ENCODE measurements around the gene SHROOM4. TPM values are rescaled to one million over a fixed set of nuclear protein-coding genes. Genes with fewer than 3 reads are reported as not detected.

SHROOM4 gene
- total RNA-seq, 1 donor from 2014 or later = 11.4 TPM

DNA sequence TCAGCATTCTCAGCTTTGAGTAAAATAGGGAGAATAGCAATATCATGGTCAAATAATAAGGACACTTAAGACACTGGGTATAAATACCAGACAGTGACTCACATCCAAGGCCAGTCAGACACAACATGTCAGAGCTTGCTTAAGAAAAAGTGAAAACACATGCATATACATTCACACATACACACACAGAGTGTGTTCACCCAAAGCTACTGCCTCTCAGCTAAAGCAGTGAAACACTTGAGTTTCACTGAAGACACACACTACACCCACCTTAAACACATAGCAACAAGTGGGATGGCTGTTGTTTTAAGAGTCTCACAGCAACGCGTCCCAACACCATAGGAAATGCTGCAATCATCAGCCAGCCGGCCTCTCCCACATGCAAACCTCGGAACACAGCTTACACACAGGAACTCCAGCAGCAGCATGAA lies 14.4 kb downstream of the SHROOM4 start:
- ATAC-seq (no peak), DNase-seq (ENCODE audit: low spot score) (no peak)

DNA sequence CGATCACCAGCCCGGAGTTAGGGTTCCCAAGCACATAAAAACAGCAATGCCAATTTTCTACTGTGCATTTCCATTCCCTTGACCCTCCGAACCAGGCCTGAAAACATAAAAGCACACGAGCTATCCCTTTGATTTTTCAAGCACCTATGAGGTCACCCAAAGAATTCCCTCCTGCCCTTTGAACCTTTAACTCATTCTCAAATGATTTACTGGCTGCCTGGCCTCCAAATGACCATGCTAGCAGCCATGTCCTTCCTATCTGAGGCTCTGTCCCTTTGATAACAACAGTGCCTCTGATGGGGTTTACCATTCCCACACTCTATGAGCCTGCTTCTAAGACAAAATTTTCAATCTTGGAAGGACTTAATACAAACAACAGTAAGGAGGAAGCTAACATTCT lies 15.2 kb downstream of the SHROOM4 start:
- no peak for DNase-seq (ENCODE audit: low spot score)
- intact Hi-C loops (cut with DNase I) = no loop called here
- ATAC-seq = no peak

More for the DNA sequence above, 14.4 kb downstream of the SHROOM4 start:
- intact Hi-C loops (cut with DNase I) = no loop called here

DNA sequence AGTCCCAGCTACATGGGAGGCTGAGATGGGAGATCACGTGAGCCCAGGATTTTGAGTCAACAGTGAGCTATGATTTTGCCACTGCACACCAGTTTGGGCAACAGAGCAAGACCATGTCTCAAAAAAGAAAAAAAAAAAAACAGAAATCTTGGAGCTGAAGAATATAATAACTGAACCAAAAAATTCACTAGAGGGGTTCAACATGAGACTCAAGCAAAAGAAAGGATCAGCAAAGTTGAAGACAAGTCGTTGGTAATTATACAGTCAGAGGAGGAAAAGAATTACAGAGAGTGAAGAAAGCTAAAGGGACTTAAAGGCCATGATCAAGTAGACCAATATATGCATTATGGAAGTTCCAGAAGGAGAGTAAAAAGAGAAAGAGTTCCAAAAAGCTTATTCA lies 26.9 kb downstream of the SHROOM4 start:
- intact Hi-C loops (cut with DNase I) = no loop called here
- DNase-seq (ENCODE audit: low spot score) = no peak
- no peak for ATAC-seq

DNA sequence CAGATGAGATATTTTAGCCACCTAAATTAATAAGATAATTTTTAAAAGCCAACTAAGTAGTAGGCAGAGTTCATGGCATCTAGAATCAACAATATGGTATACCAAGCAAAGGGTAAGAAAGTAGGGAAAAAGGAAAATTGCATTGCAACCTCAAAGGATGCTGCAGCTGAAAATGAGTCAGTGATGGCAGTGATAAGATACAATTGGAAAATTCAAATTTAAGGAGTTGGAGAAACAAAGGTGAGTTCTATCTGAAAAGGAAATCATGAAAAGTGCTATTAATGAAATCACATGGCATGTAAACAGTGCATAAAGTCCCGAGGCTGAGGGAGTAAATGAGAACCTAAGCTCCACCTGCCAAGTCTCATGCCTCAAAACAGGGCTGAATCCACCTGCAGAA lies 33.9 kb downstream of the SHROOM4 start:
- no peak for DNase-seq (ENCODE audit: low spot score)
- intact Hi-C loops (cut with DNase I) = no loop called here
- no peak for ATAC-seq

DNA sequence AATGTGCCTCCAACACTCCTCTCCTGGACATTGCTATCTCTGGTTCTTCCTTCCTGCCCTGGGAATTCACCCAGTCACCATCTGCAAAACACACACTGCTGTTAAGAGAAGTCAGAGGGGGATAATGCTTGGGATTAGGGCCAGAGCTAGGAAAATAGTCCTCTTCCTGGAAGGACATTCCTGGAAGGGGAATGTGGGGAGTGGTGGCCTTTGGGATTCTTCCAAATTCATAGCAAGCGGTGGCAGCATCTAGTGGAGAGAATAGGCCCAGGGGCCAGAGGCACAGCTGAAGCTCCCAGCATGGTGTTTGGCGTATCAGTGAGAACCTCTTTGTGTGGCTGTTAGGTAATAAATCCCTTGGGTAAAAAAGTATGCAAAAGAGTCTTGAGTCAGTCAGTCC lies 34.3 kb downstream of the SHROOM4 start:
- no peak for DNase-seq (ENCODE audit: low spot score)
- intact Hi-C loops (cut with DNase I) = no loop called here
- peak; percentile 38 for ATAC-seq

DNA sequence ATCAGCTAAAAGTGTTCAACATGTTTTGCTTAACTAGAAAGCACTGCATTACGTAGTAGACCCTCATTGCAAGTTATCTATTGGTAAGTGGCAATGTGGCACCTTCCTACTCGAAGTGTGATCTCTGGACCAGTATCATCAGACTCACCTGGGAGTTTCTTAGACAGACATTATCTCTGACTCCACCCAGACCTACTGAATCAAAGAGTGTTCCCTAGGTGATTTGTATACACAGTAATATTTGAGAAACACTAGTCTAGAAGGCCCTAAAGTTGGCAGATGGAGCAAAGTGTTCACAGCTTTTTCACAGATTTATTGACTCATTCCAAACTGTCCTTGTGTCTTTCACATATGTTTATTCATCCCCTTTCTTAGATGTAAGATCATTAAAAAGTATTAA lies 35.7 kb downstream of the SHROOM4 start:
- ATAC-seq = no peak
- intact Hi-C loops (cut with DNase I) = no loop called here
- DNase-seq (ENCODE audit: low spot score) = no peak

DNA sequence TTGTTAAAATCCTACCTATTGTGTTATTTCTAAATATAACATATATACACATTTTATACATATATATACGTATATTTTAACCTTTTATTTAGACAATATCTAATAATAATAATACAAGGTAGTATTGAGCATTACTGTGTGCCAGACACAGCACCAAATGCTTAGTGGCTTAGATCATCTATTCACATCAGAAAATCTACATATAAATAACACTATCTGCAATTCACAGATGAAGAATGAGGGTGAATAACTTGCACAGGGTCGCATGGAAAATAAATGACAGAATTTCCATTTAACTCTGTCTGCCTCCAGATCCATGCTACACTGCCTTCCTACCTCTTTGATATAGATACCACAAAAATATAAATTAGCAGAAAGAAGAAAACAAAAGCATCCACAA lies 37.7 kb downstream of the SHROOM4 start:
- DNase-seq (ENCODE audit: low spot score) (no peak), ATAC-seq (no peak)
- intact Hi-C loops (cut with DNase I) = no loop called here

DNA sequence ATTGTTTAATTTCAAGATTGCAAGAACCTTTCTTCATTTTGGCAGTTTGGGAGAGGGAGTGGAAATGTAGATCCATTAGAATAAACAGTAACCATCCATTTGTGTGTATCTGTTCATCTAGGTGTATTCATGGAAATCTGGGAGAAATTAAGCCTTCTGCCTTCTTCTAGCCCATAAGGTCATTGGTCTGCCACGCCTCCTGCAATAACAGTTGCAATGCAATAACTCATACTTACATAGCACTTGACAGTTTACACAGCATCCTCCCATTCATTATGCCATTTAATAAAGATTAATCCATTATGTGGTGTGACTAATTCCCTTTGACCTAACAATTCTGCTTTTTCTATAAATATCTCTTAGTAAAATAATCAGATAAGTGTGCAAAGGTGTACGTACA lies 42.6 kb downstream of the SHROOM4 start:
- ATAC-seq = no peak
- intact Hi-C loops (cut with DNase I) = no loop called here

DNA sequence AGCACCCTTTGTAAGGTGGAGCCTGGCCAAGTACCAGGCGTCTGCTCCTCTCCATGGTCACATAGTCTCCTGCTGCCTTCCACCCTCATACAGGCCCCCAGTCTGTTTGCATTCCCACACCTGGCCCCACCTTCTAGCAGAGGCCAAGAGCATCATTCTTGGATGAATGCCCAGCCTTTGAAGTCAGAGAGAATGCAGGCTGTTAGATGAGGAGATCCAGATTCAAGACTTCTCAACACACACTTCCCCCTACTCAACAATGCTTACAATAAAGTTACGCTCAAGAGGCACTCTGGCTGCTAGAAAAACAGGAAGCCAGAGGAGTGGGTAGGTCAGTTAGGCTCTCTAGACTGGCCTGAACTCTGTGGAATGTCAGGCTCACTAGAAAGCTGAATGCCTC lies 43.3 kb downstream of the SHROOM4 start:
- intact Hi-C loops (cut with DNase I) = no loop called here
- no peak for DNase-seq (ENCODE audit: low spot score)
- ATAC-seq = no peak

More for the DNA sequence above, 42.6 kb downstream of the SHROOM4 start:
- DNase-seq (ENCODE audit: low spot score) = no peak

DNA sequence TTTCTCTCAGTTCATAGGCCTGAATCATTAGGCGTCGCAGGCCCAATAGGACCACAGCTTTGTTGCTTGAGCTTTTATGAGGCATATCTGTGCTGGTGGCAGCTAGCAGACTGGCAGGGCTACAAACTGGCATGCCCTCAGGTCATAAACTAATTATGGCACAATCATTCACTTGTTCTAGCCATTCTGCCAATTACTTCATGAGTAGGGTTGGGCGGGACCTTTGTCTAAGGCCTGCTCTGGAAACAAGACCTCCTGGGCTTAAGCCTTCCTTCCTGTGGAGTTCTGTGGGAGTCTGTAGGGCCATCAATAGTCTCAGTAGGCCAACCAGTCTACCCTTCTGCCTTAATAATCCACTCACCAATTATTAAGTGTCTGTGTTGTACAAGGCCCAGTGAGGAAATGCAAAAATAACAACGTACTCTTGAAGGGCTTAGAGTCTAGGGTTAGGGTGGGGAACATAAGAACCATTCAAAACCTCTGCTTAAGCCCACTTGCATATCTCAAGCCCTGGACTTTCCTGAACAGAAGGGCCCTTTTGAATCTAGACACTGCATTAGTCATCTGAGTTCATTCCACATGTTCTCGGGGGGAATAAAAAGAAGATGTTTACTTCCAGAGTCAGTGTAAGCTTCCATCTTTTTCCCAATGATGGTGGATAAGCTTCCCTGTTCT lies 44.5 kb downstream of the SHROOM4 start:
- DNase-seq (ENCODE audit: low spot score) = no peak
- ATAC-seq = no peak
- intact Hi-C loops (cut with DNase I) = no loop called here

DNA sequence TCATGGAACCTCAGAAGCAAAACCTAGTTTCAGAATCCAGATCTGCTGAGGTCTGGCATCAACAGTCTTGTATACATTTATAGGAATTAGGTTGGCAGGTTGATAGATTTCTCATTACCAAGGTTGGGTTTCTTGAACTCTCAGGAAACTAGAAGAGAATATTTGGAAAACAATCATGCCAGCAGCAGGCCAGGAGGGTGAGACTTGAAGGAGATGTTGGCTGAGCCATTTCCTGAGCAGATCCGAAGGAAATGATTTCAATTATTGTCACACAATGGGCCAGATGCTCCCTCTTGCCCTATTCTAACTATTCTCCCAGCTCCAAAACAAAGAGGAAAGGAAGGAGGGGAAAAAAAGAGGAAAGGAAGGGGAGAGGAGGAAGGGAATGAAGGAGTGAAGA lies 45.2 kb downstream of the SHROOM4 start:
- no peak for DNase-seq (ENCODE audit: low spot score)
- intact Hi-C loops (cut with DNase I) = no loop called here
- no peak for ATAC-seq

DNA sequence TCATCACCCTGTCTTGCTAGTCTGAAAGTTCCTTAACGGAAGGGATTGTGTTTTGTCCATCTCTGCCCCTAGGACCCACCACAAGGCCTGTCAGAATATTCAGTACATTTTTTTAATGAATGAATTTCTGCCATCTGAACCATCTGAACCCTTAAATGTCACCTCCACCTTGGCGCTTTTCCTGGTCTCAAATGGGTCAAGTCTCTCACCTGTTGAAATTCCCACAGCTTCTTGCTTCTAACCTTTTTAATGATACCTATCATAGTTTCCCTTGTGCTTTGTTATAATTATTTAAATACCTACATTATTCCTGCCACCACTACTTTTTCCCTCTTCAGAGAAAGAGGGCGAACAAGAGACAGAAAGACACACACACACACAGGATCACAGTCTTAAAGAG lies 48.0 kb downstream of the SHROOM4 start:
- intact Hi-C loops (cut with DNase I) = no loop called here
- DNase-seq (ENCODE audit: low spot score) = no peak
- no peak for ATAC-seq

DNA sequence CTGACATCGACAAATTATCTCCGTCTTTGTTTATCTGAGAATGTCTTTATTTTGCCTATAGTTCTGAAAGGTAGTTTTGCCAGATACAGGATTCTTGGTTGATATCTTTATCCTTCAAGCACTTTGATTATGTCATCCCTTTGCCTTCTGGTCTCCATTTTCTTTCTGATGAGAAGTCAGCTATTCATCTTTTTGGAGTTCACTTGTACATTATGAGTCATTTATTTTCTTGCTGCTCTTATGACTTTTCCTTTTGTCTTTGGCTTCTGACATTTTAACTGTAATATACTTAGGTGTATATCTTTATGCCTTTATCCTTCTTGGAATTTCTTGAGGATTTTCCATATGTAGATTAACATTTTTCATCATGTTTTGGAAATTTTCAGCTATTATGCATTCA lies 51.4 kb downstream of the SHROOM4 start:
- intact Hi-C loops (cut with DNase I) = no loop called here
- DNase-seq (ENCODE audit: low spot score) (no peak), ATAC-seq (no peak)

DNA sequence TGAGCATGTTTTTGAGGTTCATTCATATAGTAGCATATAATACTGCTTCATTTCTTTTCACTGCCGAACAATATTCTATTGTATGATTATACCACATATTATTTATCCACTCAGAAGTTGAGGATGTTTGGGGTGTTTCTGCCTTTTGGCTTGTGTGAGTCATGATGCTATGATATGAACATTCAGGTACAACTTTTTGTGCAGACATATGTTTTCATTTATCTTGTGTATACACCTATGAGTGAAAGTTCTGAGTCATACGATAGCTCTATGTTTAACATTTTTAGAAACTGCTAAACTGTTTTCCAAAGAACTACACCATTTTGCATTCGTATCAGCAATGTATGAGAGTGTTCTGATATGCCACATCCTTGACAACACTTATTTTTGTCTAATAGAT lies 57.7 kb downstream of the SHROOM4 start:
- intact Hi-C loops (cut with DNase I) = no loop called here
- DNase-seq (ENCODE audit: low spot score) (no peak), ATAC-seq (no peak)

DNA sequence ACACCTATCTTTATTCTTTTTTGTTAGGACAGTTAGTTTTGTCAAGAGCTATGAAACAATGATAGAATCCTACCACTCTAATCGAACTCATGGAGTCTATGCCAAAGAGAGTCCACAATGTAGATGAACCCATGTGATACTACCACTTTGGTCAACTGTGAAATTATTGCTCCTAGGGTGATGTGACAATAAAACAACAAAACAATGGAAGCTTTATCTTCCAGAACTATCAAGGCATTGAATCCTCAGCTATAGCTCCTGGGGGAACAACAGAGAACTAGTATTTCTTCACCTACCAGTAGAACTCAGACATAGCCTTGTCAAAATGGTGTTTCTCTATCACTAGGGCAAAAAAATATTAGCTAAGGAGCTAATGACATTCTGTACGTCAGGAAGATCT lies 62.9 kb downstream of the SHROOM4 start:
- DNase-seq (ENCODE audit: low spot score) = no peak
- intact Hi-C loops (cut with DNase I) = no loop called here
- ATAC-seq = no peak

DNA sequence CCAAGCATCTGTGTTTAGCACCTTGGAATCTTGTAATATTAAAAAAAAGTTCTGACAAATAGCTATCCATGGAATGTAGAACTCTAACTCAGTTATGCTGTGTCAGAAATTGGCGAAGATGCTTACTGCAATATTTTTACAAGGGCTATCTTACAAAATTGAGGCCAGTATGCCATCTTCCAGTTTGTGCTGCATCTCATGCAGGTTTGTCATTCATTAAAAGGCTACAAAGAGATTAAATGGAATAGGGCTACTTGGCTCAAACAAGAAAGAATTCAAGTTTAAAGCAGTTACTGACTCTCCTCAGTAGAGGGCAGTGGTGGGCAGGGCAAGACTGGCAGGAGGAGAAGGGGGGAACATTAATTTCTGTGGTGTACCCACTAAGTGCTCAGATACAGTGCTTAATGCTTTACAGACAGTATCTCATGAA lies 66.5 kb downstream of the SHROOM4 start:
- intact Hi-C loops (cut with DNase I) = no loop called here
- DNase-seq (ENCODE audit: low spot score) (no peak), ATAC-seq (no peak)

DNA sequence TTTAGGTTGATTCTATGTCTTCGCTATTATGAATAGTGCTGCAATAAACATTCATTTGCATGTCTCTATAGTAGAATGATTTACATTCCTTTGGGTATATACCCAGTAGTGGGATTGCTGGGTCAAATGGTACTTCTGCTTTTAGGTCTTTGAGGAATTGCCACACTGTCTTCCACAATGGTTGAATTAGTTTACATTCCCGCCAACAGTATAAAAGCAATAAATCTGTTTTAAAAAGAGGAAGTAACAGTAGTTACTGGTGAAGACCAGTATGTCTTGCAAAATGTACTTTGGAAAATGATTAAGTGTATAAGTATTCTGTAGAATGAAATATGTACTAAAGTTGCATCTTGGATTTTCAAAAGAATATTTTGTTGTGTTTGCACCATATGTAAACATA lies 77.3 kb downstream of the SHROOM4 start:
- DNase-seq (ENCODE audit: low spot score) (no peak), ATAC-seq (no peak)
- intact Hi-C loops (cut with DNase I) = loop anchor here (10.0 kb wide), 1 partner anchor 818 kb away; no protein-coding TSS in a partner anchor

DNA sequence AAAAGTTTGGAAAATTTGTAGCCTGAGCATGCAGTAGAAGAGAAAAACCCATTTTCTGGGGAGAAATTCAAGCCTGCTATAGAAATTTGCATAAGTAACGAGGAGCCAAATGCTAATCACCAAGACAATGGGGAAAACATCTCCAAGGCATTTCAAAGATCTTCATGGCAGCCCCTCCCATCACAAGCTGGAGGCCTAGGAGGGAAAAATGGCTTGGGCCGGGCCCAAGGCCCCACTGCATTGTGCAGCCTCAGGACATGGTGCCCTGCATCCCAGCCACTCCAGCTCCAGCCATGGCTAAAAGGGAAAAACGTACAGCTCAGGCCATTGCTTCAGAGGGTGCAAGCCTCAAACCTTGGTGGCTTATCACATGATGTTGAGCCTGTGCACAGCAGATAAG lies 87.7 kb downstream of the SHROOM4 start:
- ATAC-seq (no peak), DNase-seq (ENCODE audit: low spot score) (no peak)
- intact Hi-C loops (cut with DNase I) = no loop called here

DNA sequence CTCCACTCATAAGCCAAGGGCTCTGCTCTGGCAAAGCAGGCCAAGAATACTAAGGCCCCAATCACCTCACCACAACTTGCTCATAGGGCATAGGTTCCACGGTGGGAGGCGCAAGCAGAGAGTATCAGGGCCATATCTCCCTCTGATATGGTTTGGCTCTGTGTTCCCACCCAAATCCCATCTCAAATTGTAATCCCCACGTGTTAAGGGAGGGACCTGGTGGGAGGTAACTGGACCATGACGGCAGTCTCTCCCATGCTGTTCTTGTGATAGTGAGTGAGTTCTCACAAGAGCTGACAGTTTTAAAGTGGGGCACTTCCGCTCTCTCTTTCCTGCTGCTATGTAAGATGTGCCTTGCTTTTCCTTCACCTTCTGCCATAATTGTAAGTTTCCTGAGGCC lies 88.7 kb downstream of the SHROOM4 start:
- intact Hi-C loops (cut with DNase I) = no loop called here
- DNase-seq (ENCODE audit: low spot score) (no peak), ATAC-seq (no peak)

DNA sequence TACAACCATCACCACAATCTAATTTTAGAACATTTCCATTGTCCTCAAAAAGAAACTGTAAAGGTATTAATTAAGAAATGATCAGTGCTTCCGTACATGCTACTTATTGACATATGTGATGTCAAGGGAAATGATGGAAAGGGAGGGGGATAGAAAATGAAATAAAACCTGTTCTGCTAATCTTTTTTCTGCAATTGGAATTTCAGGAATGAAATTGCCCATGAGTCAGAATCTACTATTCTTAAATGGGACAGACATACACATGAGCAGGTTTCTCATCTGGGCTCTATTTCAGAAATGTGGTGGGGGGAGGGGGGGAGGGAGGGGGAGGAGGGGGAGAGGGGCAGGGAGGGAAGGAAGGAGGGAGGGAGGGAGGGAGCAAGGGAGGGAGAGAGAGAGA lies 91.0 kb downstream of the SHROOM4 start:
- no peak for DNase-seq (ENCODE audit: low spot score)
- intact Hi-C loops (cut with DNase I) = no loop called here
- ATAC-seq = no peak

DNA sequence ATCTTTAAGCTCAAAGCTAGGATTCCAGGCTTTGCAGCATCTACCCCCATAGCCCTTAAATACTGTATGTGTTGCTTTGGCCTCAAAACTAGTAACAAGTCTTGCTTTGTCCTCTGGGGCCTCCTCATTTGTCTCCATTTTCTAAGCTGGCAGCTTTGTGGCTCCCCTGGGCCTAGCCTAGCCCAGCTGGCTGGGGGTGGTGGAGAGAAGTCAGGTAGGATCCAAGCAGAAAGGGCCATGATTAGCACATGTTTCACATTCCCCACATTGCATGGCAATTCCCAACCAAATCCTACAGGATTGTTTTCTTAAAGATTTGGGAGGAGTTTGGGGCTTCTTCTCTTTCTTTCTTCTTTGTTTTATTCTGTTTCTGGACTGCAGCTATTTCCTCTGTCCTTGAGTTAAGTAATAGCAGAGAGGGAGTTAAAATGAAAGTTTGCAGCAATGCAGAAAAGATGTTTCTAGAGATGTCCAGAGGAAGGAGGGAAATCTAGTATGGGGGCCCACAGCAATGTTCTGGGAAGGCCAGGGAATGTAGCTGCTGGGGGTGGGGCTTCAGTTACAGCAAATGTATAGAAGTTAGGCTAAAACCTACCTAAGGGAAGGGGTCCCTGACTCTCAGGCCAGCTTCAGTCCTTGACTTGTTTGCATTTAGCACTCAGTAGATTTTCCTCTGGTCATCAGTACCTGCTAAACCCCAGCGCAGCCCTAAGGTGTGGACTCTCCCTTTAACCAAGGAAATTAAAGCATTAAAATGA lies 92.1 kb downstream of the SHROOM4 start:
- DNase-seq (ENCODE audit: low spot score) = no peak
- intact Hi-C loops (cut with DNase I) = no loop called here
- no peak for ATAC-seq
